ENCODE results near the gene PDE1C. TPM values are rescaled to one million over a fixed set of nuclear protein-coding genes. Genes with fewer than 3 reads are reported as not detected.
A peak's percentile ranks its signal among the peaks of the same experiment; 100 is the strongest.

Gene PDE1C
- total and polyA plus RNA-seq, 2 donors (not counting 1 experiment from before 2014, with no cell fraction given), result 16.6 to 27.6 TPM

- Histone ChIP-seq H3K9me3 (ENCODE audit: control insufficient read depth, insufficient read depth, low read depth, low read length) (no peaks in the 10 kb centered on the region), H3K27ac (ENCODE audit: insufficient read depth, low read length) (no peak overlapping the region), H3K4me1 (ENCODE audit: control insufficient read depth, extremely low read depth, insufficient read depth, low read length) (no peaks in the 10 kb centered on the region), H2AFZ (ENCODE audit: low read length) (no peak overlapping the region), H3K36me3 (ENCODE audit: control insufficient read depth, insufficient read depth, low read length) (no peaks in the 10 kb centered on the region), H3K27me3 (ENCODE audit: control insufficient read depth, insufficient read depth, low read length) (no peaks in the 10 kb centered on the region), H4K20me1 (ENCODE audit: control insufficient read depth, extremely low read depth, insufficient read depth, low read length) (no peaks in the 10 kb centered on the region), H3K79me2 (ENCODE audit: control insufficient read depth, insufficient read depth, low read length) (no peaks in the 10 kb centered on the region), H3K9ac (ENCODE audit: insufficient read depth, low read length) (no peak overlapping the region), H3K4me2 (ENCODE audit: extremely low read depth, insufficient read depth, low read length) (no peak overlapping the region), H3K4me3 (replicated peaks in 1 of 4; ENCODE audit: control extremely low read depth in 1 of 4, insufficient read depth in 1 of 4, low read depth in 3 of 4, low read length in 4 of 4) (no peak overlapping the region)
- TF ChIP-seq EZH2 (IDR thresholded peaks at IDR 0.05; ENCODE audit: low read length, missing control alignments), result no peak
- no peak for TF ChIP-seq CTCF (conservative IDR thresholded peaks at IDR 0.05 in 1 of 2, IDR thresholded peaks at IDR 0.05 in 1 of 2; ENCODE audit: low read depth in 1 of 2, low read length in 2 of 2)
- DNase-seq (ENCODE audit: low read depth in 2 of 2), result peak in 1 of 2 donors; percentile 65
Measured at GRCh38 chr7:32048970-32049491, 21.2 kb downstream of the PDE1C start.

GRCh38 chr7:32047801-32048200 lies 22.4 kb downstream of the PDE1C start:
- Histone ChIP-seq H2AFZ (ENCODE audit: low read length) (no peak overlapping the region), H4K20me1 (ENCODE audit: control insufficient read depth, extremely low read depth, insufficient read depth, low read length) (no peaks in the 10 kb centered on the region), H3K9ac (ENCODE audit: insufficient read depth, low read length) (no peak overlapping the region), H3K4me3 (replicated peaks in 1 of 4; ENCODE audit: control extremely low read depth in 1 of 4, insufficient read depth in 1 of 4, low read depth in 3 of 4, low read length in 4 of 4) (no peak overlapping the region), H3K36me3 (ENCODE audit: control insufficient read depth, insufficient read depth, low read length) (no peaks in the 10 kb centered on the region), H3K27ac (ENCODE audit: insufficient read depth, low read length) (no peak overlapping the region), H3K27me3 (ENCODE audit: control insufficient read depth, insufficient read depth, low read length) (no peaks in the 10 kb centered on the region), H3K4me2 (ENCODE audit: extremely low read depth, insufficient read depth, low read length) (no peak overlapping the region), H3K9me3 (ENCODE audit: control insufficient read depth, insufficient read depth, low read depth, low read length) (no peaks in the 10 kb centered on the region), H3K79me2 (ENCODE audit: control insufficient read depth, insufficient read depth, low read length) (no peaks in the 10 kb centered on the region), H3K4me1 (ENCODE audit: control insufficient read depth, extremely low read depth, insufficient read depth, low read length) (no peaks in the 10 kb centered on the region)
- no peak for TF ChIP-seq EZH2 (IDR thresholded peaks at IDR 0.05; ENCODE audit: low read length, missing control alignments)
- no peak for DNase-seq (ENCODE audit: low read depth in 2 of 2)

GRCh38 chr7:32047075-32047474 lies 23.1 kb downstream of the PDE1C start:
- no peak overlapping the region for H3K4me2 ChIP-seq (ENCODE audit: extremely low read depth, insufficient read depth, low read length)
- no peaks in the 10 kb centered on the region for H4K20me1 ChIP-seq (ENCODE audit: control insufficient read depth, extremely low read depth, insufficient read depth, low read length)
- H3K36me3 ChIP-seq (ENCODE audit: control insufficient read depth, insufficient read depth, low read length), result no peaks in the 10 kb centered on the region
- H3K27me3 ChIP-seq (ENCODE audit: control insufficient read depth, insufficient read depth, low read length), result no peaks in the 10 kb centered on the region
- no peaks in the 10 kb centered on the region for H3K79me2 ChIP-seq (ENCODE audit: control insufficient read depth, insufficient read depth, low read length)
- H3K4me3 ChIP-seq (replicated peaks in 1 of 4; ENCODE audit: control extremely low read depth in 1 of 4, insufficient read depth in 1 of 4, low read depth in 3 of 4, low read length in 4 of 4), result no peak overlapping the region
- TF ChIP-seq CTCF (conservative IDR thresholded peaks at IDR 0.05 in 1 of 2, IDR thresholded peaks at IDR 0.05 in 1 of 2; ENCODE audit: low read depth in 1 of 2, low read length in 2 of 2), result no peak
- no peak for TF ChIP-seq EZH2 (IDR thresholded peaks at IDR 0.05; ENCODE audit: low read length, missing control alignments)
- no peaks in the 10 kb centered on the region for H3K9me3 ChIP-seq (ENCODE audit: control insufficient read depth, insufficient read depth, low read depth, low read length)
- no peak overlapping the region for H2AFZ ChIP-seq (ENCODE audit: low read length)
- H3K4me1 ChIP-seq (ENCODE audit: control insufficient read depth, extremely low read depth, insufficient read depth, low read length), result no peaks in the 10 kb centered on the region
- no peak overlapping the region for H3K27ac ChIP-seq (ENCODE audit: insufficient read depth, low read length)
- no peak overlapping the region for H3K9ac ChIP-seq (ENCODE audit: insufficient read depth, low read length)
- DNase-seq (ENCODE audit: low read depth in 2 of 2), result no peak
